ENCODE results near the gene TOX3.

TOX3 gene

DNA sequence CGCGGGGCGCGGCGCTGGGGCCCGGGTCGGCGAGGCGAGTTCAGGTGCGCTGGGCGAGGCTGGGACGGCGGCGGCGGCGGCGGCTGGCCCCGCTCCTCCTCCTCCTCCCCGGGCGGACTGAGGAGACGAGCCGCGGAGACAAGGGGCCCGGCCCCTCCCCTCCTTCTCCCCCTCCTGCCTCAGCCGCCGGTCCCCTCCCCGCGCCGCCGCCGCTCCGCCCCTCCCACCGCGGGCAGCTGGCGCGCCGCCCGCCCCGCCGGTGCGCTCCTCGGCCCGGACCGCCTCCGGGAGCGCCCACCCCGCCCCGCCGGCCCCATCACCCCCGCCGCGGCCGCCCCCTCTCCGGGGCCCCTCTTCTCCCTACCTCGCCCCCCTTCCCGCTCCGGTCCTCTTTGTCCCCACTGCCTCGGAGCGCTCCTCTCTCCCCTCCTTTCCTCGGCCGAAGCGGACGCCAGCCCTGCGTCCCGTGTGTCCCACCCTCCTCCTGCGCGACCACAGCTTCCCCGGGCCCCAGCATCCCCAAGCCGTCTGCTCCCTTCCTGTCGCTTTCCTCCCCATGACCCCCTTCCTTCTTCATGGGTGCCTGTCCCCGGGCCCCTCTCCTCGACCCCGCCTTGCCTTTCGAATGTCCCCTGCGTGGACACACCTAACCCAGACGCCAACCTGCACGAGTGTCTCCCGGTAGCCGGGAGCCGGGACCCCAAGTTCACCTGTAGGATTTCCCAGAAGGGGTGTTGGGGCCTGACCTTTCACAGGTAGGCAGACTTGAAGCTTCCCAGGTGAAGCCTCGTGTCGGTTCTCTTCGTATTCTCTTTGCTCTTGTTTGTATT, at the start of gene TOX3:
TSS of gene TOX3 (minus strand) at position 140 of the 830 bp plus-strand sequence. CDS start 420 bp downstream, outside the sequence.
- DNase-seq: peak; percentile 59 to 78 (median 67)

GRCh38 chr16:52592778-52593177, 45.8 kb upstream of the TOX3 start:
- DNase-seq: no peak

GRCh38 chr16:52591934-52592592, 45.1 kb upstream of the TOX3 start:
- no peak for DNase-seq

- DNase-seq: no peak
Observed at GRCh38 chr16:52591471-52591870, 44.5 kb upstream of the TOX3 start.

GRCh38 chr16:52586159-52586558, 39.2 kb upstream of the TOX3 start:
- no peak for DNase-seq

DNA sequence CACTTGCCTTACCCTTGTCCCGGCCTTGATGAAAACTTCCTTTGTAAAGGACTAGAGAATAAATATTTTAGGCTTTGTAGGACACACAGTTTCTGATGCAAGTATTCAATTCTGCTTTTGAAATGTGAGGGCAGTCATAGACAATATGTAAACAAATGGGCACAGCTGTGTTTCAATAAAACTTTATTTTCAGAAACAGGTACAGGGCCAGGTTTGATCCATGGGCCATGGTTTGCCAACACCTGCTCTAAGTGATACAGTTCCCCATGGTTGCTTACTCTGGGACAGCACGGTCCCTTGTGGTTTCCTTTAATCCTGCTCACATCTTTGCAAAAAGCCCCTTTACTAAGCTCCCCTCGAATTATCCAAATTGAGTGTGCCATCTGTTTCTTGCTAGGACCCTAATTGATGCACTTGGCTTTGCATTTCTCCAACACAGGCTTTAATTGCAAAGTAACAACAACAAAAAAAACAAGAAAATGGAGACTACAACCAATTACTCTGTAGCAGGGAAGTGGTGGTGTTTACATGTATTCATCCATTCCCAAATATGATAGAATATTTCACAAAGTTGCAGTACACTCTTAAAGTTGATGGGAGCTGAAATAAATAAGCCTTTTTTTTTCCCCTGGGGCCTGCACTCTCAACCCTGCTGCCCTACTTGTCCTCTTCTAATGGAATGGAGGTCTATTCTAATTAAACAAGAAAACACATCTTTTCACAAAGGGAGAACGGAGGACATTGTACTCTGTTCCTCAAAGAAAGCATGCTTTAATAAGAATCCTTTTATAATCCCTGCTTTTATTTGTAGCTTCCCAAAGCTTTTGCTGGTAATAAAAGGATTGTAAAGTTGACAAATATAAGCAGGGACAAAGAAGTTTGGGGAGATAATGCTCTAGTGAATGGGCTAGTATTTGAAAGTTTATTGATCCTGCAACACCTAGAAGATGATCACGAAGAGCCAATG, 37.7 kb upstream of the TOX3 start:
- DNase-seq: no peak

GRCh38 chr16:52581530-52581929, 34.6 kb upstream of the TOX3 start:
- peak in 1 of 3 experiments; percentile 13 for DNase-seq

DNA sequence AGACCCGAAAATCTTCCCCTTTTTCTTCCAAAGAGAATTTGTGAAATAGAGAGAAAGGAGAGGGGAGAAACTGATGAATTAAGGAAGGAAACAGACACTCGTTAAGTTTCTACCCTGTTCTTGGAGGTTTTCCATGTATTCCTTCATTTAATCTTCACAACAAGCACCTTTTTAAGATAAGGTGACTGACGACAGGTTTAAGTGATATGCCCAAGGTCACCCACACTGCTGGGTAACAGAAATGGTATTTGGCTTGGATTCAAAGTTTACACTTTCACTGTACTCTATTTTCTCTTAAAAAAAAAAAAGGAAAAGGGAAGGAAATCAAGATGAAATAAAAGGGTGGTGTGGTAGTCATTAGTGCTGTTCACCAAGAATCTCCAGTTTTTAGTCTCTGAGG, 33.5 kb upstream of the TOX3 start:
- DNase-seq: no peak

DNA sequence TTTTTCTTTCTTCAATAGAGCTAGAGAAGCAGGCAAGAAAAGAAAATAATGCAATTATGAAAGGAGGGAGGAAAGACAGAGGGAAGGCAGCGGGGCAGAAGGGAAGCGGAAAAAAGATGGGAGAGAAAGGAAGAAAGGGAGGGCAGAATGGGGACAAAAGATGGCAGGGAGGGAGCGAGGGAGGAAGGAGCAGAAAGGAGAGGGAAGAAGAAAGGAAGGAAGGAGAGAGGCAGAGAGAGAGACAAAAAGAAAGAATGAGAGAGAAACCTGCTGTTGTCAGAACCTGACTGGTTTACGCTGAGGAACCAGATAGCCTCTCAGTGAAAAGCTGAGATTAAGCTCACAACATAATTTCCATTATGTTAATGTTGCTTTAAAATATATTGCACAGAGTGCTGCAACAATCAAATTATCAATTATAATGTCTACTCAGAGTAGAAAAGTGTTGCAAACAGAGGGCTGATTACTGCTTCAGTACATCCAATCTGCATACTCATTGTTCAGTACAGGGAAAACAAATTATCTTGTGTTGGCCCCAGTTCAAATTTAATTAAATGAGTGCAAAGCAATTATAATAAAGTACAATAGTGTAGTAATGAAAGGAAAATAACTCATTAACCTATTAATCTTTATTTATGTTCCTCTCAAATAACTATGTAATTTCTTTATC, 32.0 kb upstream of the TOX3 start:
- DNase-seq: peak in 1 of 3 experiments; percentile 34

DNA sequence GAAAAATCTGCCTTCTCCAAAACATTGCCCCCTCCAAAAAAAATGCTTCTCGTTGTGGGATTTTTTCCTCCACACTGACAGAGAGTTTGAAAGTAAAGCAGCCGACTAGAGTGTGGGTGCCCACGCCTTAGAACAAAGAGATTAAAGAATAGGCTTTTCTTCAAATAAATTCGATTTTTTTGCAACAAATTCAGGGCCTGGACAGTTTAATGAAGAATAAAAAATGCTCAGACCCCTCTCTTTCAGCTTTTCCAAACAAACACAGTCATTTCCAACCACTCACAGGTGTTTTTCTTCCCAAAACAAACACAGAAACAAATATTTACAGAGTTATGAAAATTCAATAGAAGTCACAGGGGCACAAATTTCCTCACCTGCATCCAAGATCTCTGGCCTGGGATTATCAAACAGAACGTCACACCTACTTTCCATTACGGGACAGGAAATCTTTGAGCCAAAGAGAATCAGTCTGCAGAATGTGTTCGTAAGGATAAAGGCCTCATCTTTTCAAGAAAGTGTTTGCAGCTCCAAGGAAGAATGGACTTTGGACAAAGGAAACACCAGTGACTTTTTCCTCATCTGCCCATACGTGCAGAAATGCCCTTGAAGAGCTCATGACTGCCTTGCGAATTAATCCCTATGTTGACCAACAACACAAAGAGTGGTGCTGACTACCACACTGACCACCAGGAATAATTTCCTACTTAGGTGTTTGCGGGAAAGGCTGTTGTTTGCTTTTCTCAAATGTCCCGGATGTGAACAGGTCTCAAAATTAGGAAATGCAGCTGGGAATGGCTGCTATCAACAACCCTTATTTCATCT, 31.3 kb upstream of the TOX3 start:
- peak in 1 of 3 experiments; percentile 29 for DNase-seq

DNA sequence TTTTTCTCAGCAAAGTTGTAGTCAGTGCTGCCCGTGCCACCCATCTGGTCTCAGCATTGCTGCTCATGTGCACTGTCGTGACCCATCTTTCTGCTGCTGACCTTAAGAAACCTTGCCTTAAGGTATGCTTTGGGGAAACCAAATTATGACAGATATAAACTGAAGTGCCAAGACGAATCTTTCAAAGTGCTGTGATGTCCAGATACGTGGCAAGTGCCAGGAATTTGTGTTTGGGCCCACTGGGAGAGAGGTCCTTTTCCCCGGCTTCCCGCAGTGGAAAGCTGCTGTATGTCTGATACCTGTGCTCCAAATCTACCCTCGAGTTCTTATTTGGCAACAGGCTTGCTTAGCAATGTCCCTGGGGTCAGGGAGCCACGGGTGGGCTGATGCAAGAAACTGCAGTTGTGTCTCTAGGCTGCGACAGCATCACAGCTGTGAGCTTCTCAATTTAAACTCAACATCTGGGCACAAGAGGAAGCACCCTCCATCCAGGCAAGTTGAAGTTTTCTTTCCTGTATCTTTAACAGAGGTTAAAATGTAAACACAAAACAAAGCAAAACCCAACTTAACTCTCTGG, 30.3 kb upstream of the TOX3 start:
- DNase-seq: no peak

DNA sequence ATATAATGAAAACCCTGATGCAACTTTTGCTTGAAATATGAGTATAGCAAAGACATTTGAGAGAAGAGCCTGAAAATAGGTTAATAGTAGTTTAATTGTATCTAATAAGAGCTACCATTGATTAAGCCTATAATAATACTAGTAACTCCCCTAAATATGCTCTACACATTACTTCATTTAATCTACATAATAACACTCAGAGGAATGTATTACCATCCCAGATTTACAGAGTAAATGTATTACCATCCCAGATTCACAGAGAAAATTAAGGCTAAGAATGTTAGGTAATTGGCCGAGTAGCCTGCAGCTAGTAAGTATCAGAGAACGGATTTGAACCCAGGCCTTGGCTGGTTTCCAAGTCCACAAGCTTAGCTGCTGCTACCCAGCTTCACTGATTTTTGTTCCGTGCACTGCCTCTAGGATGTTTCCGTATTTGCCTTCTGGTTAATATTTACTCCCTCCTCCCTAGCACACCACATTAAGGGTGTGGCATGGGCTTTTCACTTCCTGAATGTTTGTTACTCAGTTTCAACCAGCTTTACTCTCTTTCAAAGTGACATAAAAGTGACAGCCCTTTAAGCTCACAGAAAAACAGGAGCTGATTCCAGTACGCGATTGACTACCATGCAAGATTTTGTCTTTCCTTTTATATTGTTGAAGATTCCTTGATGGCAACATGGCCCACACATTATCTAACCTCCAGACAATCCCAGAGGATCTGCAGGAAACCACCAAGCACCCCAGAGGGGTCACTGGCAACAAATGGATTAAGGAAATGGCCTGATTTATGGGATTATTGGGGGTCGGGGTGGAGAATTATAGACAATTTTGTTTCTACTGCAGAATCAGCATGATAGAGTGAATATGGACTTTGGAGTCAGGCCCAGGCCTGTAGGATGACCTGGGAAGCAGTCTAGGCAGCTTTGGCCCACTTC, 26.7 kb upstream of the TOX3 start:
- no peak for DNase-seq

DNA sequence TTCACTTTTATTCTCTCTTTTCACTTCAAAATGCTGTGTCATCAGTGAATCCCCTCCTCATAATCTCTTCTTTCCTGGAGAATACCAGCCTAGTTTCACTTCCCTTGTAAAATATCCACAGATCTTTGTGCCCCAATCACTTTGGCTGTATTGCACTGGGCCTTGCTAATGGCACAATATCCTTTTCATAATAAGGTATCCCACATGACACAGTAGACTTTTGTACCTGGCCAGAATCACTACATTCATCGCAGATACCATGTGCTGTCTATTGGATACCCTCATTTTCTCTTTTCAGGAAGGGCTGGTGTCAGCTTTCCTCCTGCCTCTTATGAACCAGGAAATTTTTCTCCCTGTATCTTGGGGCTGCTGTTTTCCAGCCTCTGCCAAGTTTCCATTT, 25.7 kb upstream of the TOX3 start:
- peak in 1 of 3 experiments; percentile 25 for DNase-seq

- DNase-seq: no peak
Observed at GRCh38 chr16:52570495-52571091, 23.6 kb upstream of the TOX3 start.

DNA sequence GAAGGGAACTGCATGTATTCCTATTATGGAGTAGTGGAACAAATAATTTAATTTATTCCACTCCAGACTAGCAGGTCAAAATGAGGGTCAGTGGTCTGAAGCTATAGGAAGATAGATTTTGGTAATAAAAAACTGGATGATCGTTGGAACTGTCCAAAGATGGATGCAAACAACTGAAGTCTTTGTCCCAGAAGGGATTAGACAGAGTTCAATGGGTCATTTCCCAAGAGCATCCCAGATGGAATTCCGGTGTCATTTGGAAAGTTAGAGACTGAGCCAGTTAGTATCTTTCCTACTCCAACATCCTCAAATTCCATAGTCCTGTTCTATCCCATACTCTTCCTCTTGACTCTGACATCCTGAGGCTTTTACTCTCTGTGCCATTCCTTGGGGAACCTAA, 22.8 kb upstream of the TOX3 start:
- DNase-seq: no peak

DNA sequence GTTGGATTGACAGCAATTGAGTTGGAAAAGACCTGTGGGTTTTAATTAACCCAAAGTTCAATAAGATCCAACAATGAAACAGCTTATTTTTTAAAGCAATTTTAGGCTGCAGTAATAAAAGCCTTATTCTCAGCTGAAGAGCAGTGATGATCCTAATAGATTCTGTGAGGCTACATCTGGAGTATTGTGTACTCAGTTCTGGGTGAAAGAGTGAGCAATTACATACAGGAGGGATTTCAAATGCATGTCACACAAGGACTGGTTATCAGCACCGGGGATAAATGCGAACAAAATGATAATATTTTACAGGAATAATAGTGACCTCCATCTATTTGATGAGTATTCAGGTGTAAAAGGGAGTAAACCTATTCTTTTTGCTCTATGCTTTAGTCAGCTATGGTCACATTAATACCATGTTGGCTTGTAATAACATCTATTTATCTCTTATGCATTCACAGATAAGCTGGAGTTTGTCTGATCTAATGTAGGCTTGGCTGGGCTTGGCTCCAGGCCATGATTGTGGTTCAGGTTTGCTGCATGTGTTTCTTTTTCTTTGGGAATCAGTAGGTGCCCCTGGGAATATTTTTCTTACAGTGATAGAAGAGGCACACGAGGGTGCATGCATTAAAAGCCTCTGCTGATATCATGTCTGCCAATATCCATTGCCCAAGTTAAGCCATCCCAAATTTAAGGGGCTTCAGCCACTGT, 22.2 kb upstream of the TOX3 start:
- peak; percentile 58 to 79 (median 69) for DNase-seq

DNA sequence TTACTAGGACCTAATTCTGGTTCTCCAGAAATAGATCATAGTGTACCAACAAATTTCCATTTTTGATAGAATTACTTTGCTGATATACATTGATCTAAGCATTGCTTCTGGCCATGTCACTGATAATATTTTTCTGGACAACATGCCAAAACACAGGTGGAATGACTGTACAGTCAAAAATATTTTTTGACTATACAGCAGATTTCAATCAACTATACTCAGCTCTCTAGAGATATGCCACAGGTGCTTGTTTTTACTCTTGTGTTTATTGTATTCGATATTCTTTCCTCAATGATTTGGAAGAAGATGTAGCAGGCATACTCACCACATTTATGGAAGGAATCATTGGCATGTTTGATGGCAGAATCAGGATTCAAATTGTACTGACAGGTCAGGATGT, 21.6 kb upstream of the TOX3 start:
- no peak for DNase-seq

GRCh38 chr16:52567193-52567592, 20.2 kb upstream of the TOX3 start:
- no peak for DNase-seq

Data from NCI-H1417 (cell line).